HG02678 (cell line): ENCODE data around the gene SPOCD1.
A peak's percentile ranks its signal among the peaks of the same experiment; 100 is the strongest.

Experiments
- ATAC-seq: cut with Tn5 transposase; IDR thresholded peaks from one replicate; pipeline ENCODE4 v1.9.1; 2021; ENCODE audit warnings: mild to moderate bottlenecking, moderate library complexity; ENCODE audit not compliant: unreplicated experiment

SPOCD1 gene

GRCh38 chr1:31801458-31801857 lies 14.4 kb downstream of the SPOCD1 start:
- no peak for ATAC-seq

GRCh38 chr1:31800674-31800967 lies 15.2 kb downstream of the SPOCD1 start:
- no peak for ATAC-seq

- ATAC-seq = no peak
Measured at GRCh38 chr1:31799895-31800673, 15.7 kb downstream of the SPOCD1 start.

GRCh38 chr1:31799196-31799894 lies 16.5 kb downstream of the SPOCD1 start:
- ATAC-seq = no peak

GRCh38 chr1:31798433-31799195 lies 17.2 kb downstream of the SPOCD1 start:
- no peak for ATAC-seq

GRCh38 chr1:31798086-31798432 lies 17.8 kb downstream of the SPOCD1 start:
- ATAC-seq = no peak

- ATAC-seq = no peak
Measured at GRCh38 chr1:31797216-31797615, 18.6 kb downstream of the SPOCD1 start.

- no peak for ATAC-seq
Measured at GRCh38 chr1:31796707-31797106, 19.1 kb downstream of the SPOCD1 start.

- no peak for ATAC-seq
Measured at GRCh38 chr1:31795801-31796621, 19.8 kb downstream of the SPOCD1 start.

GRCh38 chr1:31795096-31795675 lies 20.6 kb downstream of the SPOCD1 start:
- no peak for ATAC-seq

GRCh38 chr1:31793586-31794285 lies 22.1 kb downstream of the SPOCD1 start:
- no peak for ATAC-seq

- no peak for ATAC-seq
Measured at GRCh38 chr1:31793086-31793485, 22.7 kb downstream of the SPOCD1 start.

- ATAC-seq = no peak
Measured at GRCh38 chr1:31792541-31792940, 23.3 kb downstream of the SPOCD1 start.

GRCh38 chr1:31792116-31792515 lies 23.7 kb downstream of the SPOCD1 start:
- no peak for ATAC-seq

GRCh38 chr1:31791131-31791858 lies 24.5 kb downstream of the SPOCD1 start:
- ATAC-seq = no peak

- ATAC-seq = no peak
Measured at GRCh38 chr1:31790641-31791091, 25.2 kb downstream of the SPOCD1 start.

GRCh38 chr1:31790140-31790539 lies 25.7 kb downstream of the SPOCD1 start:
- no peak for ATAC-seq

GRCh38 chr1:31789259-31790065 lies 26.4 kb downstream of the SPOCD1 start:
- peak; percentile 51 for ATAC-seq
